Trophoblast cell (in vitro differentiated cells and primary cell): ENCODE data around the gene P4HA3. TPM values are rescaled to one million over a fixed set of nuclear protein-coding genes. Genes with fewer than 3 reads are reported as not detected.

Experiments
- DNase-seq, 2 donors: peaks; one replicate each; pipeline ENCODE4 v3.0.0-alpha.2; 2016
- H2AFZ ChIP-seq: 2 replicates; pipeline ENCODE4 v1.6.1; 2013; ENCODE audit warnings: low read length, moderate library complexity, mild to moderate bottlenecking; ENCODE audit not compliant: insufficient read depth, poor library complexity
- H2AK5ac ChIP-seq: 2 replicates; pipeline ENCODE4 v1.6.1; 2013; ENCODE audit warnings: mild to moderate bottlenecking, low read length
- H2BK120ac ChIP-seq: 2 replicates; pipeline ENCODE4 v1.6.1; 2013; ENCODE audit warnings: low read length, mild to moderate bottlenecking, moderate library complexity; ENCODE audit not compliant: insufficient read depth, poor library complexity
- H2BK12ac ChIP-seq: 2 replicates; pipeline ENCODE4 v1.6.1; 2013; ENCODE audit warnings: mild to moderate bottlenecking, low read length, moderate library complexity
- H2BK5ac ChIP-seq: 2 replicates; pipeline ENCODE4 v1.6.1; 2013; ENCODE audit warnings: low read length, low read depth, moderate library complexity, mild to moderate bottlenecking; ENCODE audit not compliant: poor library complexity
- H3K14ac ChIP-seq: 2 replicates; pipeline ENCODE4 v1.6.1; 2013; ENCODE audit warnings: mild to moderate bottlenecking, low read length
- H3K18ac ChIP-seq: 2 replicates; pipeline ENCODE4 v1.6.1; 2013; ENCODE audit warnings: mild to moderate bottlenecking, low read length
- H3K23ac ChIP-seq: 2 replicates; pipeline ENCODE4 v1.6.1; 2013; ENCODE audit warnings: low read length
- H3K27ac ChIP-seq: 2 replicates; pipeline ENCODE4 v1.5.1; 2013; ENCODE audit warnings: low read depth, mild to moderate bottlenecking, inconsistent platforms, low read length, moderate library complexity
- H3K27me3 ChIP-seq: 2 replicates; pipeline ENCODE4 v1.6.1; 2013; ENCODE audit warnings: inconsistent platforms, mild to moderate bottlenecking, low read length, moderate library complexity; ENCODE audit not compliant: insufficient read depth
- H3K36me3 ChIP-seq, 2 experiments: 1 replicate in 1 of 2; 2 replicates in 1 of 2; pipeline ENCODE4 v1.6.1; 2013; ENCODE audit warnings: low read length in 2 of 2, mild to moderate bottlenecking in 2 of 2, moderate library complexity in 1 of 2; ENCODE audit not compliant: insufficient read depth in 2 of 2, control insufficient read depth in 1 of 2
- H3K4ac ChIP-seq: 2 replicates; pipeline ENCODE4 v1.6.1; 2013; ENCODE audit warnings: low read depth, mild to moderate bottlenecking, low read length, moderate library complexity
- H3K4me1 ChIP-seq, 2 experiments: 1 replicate in 1 of 2; 2 replicates in 1 of 2; pipeline ENCODE4 v1.6.1; 2013; ENCODE audit warnings: low read length in 2 of 2, mild to moderate bottlenecking in 2 of 2, moderate library complexity in 1 of 2; ENCODE audit not compliant: insufficient read depth in 2 of 2, control insufficient read depth in 1 of 2
- H3K4me2 ChIP-seq: 2 replicates; pipeline ENCODE4 v1.6.1; 2013; ENCODE audit warnings: inconsistent platforms, mild to moderate bottlenecking, low read length, moderate library complexity
- H3K4me3 ChIP-seq: 2 replicates; pipeline ENCODE4 v1.5.1; 2013; ENCODE audit warnings: mild to moderate bottlenecking, low read depth, low read length, inconsistent platforms
- H3K79me1 ChIP-seq: one replicate; pipeline ENCODE4 v1.6.1; 2013; ENCODE audit warnings: low read length
- H3K79me2 ChIP-seq: 2 replicates; pipeline ENCODE4 v1.6.1; 2013; ENCODE audit warnings: low read length, mild to moderate bottlenecking; ENCODE audit not compliant: control insufficient read depth, insufficient read depth, poor library complexity
- H3K9ac ChIP-seq: 2 replicates; pipeline ENCODE4 v1.6.1; 2013; ENCODE audit warnings: mild to moderate bottlenecking, low read length
- H3K9me3 ChIP-seq: 2 replicates; pipeline ENCODE4 v1.6.1; 2013; ENCODE audit warnings: low read depth, mild to moderate bottlenecking, control low read depth, inconsistent platforms, low read length; ENCODE audit not compliant: insufficient read depth
- H4K12ac ChIP-seq: 2 replicates; pipeline ENCODE4 v1.6.1; 2013; ENCODE audit warnings: low read depth, mild to moderate bottlenecking, low read length, moderate library complexity
- H4K8ac ChIP-seq: 2 replicates; pipeline ENCODE4 v1.6.1; 2013; ENCODE audit warnings: low read depth, mild to moderate bottlenecking, low read length, moderate library complexity
- H4K91ac ChIP-seq: one replicate; pipeline ENCODE4 v1.6.1; 2013; ENCODE audit warnings: low read depth, mild to moderate bottlenecking, low read length, moderate library complexity
- WGBS: extraction: QIAGEN DNeasy Blood & Tissue Kit; methylation state at CpG from one replicate; pipeline ENCODE4 v1.1.7; 2013; ENCODE audit warnings: missing lambda C conversion rate; ENCODE audit not compliant: insufficient read length, insufficient coverage; ENCODE audit errors: extremely low coverage; 5-methylcytosine and 5-hydroxymethylcytosine counted together
- polyA plus RNA-seq: library from polyadenylated mRNA; stranded (reverse); fragments of 200-250 nt; gene quantifications from 2 replicates; pipeline ENCODE4 v1.2.3, GENCODE V29; 2013

The P4HA3 gene
- polyA plus RNA-seq: 0.59 and 0.61 TPM in 2 replicates

- no CpG with 5 or more reads among the region's 62 CpGs for WGBS
- no peak within 1 kb of the TSS for H2BK12ac ChIP-seq
- peak; percentile 41 to 67 for DNase-seq
These were observed at the start of gene P4HA3 for GRCh38 chr11:74311352-74311926. TSS of gene P4HA3 (minus strand) at chr11:74311640. CDS start at chr11:74311611, 29 bp downstream.

GRCh38 chr11:74357449-74357848, 46.0 kb upstream of the P4HA3 start:
- Histone ChIP-seq H2AK5ac (no peak overlapping the region), H4K8ac (no peak overlapping the region), H3K9ac (no peak overlapping the region), H3K4me3 (no peak overlapping the region), H2AFZ (no peak overlapping the region), H3K36me3 (peaks cover 9 to 10% of the 10 kb centered on the region in 2 experiments), H3K79me1 (no peaks in the 10 kb centered on the region), H3K4me1 (no peaks in the 10 kb centered on the region), H3K79me2 (no peaks in the 10 kb centered on the region), H4K12ac (no peak overlapping the region), H4K91ac (no peak overlapping the region), H3K9me3 (peaks cover 6% of the 10 kb centered on the region), H3K14ac (no peak overlapping the region), H2BK5ac (no peak overlapping the region), H2BK12ac (no peak overlapping the region), H3K27ac (no peak overlapping the region), H3K27me3 (no peaks in the 10 kb centered on the region), H3K18ac (no peak overlapping the region), H3K23ac (no peak overlapping the region), H3K4me2 (no peak overlapping the region), H2BK120ac (no peak overlapping the region), H3K4ac (no peak overlapping the region)
- DNase-seq: peak in 1 of 2 donors; percentile 1
- WGBS: no CpG with 5 or more reads among the region's 1 CpG

More at GRCh38 chr11:74311352-74311926, at the start of gene P4HA3:
- Histone ChIP-seq H3K4me1 (peaks cover 5 to 6% of the 10 kb centered on the region in 2 experiments), H3K4me2 (peak within 1 kb of the TSS; percentile 77), H3K4me3 (peak within 1 kb of the TSS; percentile 67), H4K12ac (no peak within 1 kb of the TSS), H3K14ac (no peak within 1 kb of the TSS), H2BK5ac (no peak within 1 kb of the TSS), H3K27ac (no peak within 1 kb of the TSS), H3K9me3 (peaks cover 10% of the 10 kb centered on the region), H3K9ac (no peak within 1 kb of the TSS), H2AK5ac (no peak within 1 kb of the TSS), H4K91ac (no peak within 1 kb of the TSS), H4K8ac (peak within 1 kb of the TSS; percentile 21), H3K23ac (no peak within 1 kb of the TSS), H3K79me2 (no peaks in the 10 kb centered on the region), H2BK120ac (peak within 1 kb of the TSS; percentile 8), H2AFZ (peak within 1 kb of the TSS; percentile 14), H3K18ac (no peak within 1 kb of the TSS), H3K27me3 (peaks cover 8% of the 10 kb centered on the region), H3K4ac (no peak within 1 kb of the TSS), H3K79me1 (no peaks in the 10 kb centered on the region), H3K36me3 (no peaks in the 10 kb centered on the region)

- Histone ChIP-seq H3K18ac (no peak overlapping the region), H4K12ac (no peak overlapping the region), H2AFZ (no peak overlapping the region), H3K23ac (no peak overlapping the region), H3K36me3 (peaks cover 5 to 7% of the 10 kb centered on the region in 2 experiments), H3K4me2 (no peak overlapping the region), H2BK120ac (no peak overlapping the region), H3K14ac (no peak overlapping the region), H3K9ac (no peak overlapping the region), H3K79me1 (no peaks in the 10 kb centered on the region), H3K27me3 (no peaks in the 10 kb centered on the region), H2BK5ac (no peak overlapping the region), H4K91ac (no peak overlapping the region), H2AK5ac (no peak overlapping the region), H3K4me3 (no peak overlapping the region), H2BK12ac (no peak overlapping the region), H4K8ac (no peak overlapping the region), H3K4me1 (no peaks in the 10 kb centered on the region), H3K27ac (no peak overlapping the region), H3K79me2 (no peaks in the 10 kb centered on the region), H3K4ac (no peak overlapping the region), H3K9me3 (peaks cover 5% of the 10 kb centered on the region)
- no CpG with 5 or more reads among the region's 2 CpGs for WGBS
- no peak for DNase-seq
These were observed 44.2 kb upstream of the P4HA3 start for GRCh38 chr11:74355626-74356025.

- Histone ChIP-seq H3K36me3 (peaks cover 0 to under 1% of the 10 kb centered on the region in 2 experiments), H3K79me2 (no peaks in the 10 kb centered on the region), H3K79me1 (no peaks in the 10 kb centered on the region), H3K14ac (no peak overlapping the region), H4K12ac (no peak overlapping the region), H3K9ac (no peak overlapping the region), H2AK5ac (no peak overlapping the region), H3K27ac (no peak overlapping the region), H3K18ac (no peak overlapping the region), H3K4me1 (no peaks in the 10 kb centered on the region), H4K8ac (no peak overlapping the region), H2BK120ac (no peak overlapping the region), H2BK5ac (no peak overlapping the region), H3K4ac (no peak overlapping the region), H3K4me3 (no peak overlapping the region), H4K91ac (no peak overlapping the region), H3K23ac (no peak overlapping the region), H2AFZ (no peak overlapping the region), H3K27me3 (no peaks in the 10 kb centered on the region), H2BK12ac (no peak overlapping the region), H3K9me3 (no peaks in the 10 kb centered on the region), H3K4me2 (no peak overlapping the region)
- WGBS: no CpG with 5 or more reads among the region's 3 CpGs
- DNase-seq: no peak
These were observed 42.6 kb upstream of the P4HA3 start for GRCh38 chr11:74354036-74354435.
